AG04449 (cell line): ENCODE data around the gene SMG6.
"Not testable (repeated sequence)": the region's sequence is repeated elsewhere in the genome, so short reads cannot be mapped to it uniquely, and the experiment has no call there.

Experiments used
- CTCF ChIA-PET: fragments of 350-600 bp; formaldehyde crosslinking; extraction: SDS; loops from one replicate; lab custom pipeline; 2021; ENCODE audit warnings: antibody characterized with exemption; lab: Yijun Ruan, JAX
- POLR2A ChIA-PET: fragments of 400-600, 350-600 bp; formaldehyde crosslinking; extraction: SDS; loops from one replicate; lab custom pipeline; 2020; ENCODE audit warnings: antibody characterized with exemption, inconsistent platforms; lab: Yijun Ruan, JAX
- DNase-seq: peaks from one replicate; pipeline ENCODE4 v3.0.0-alpha.2; 2010; ENCODE audit warnings: low read depth, low spot score
- H3K4me3 ChIP-seq: 2 replicates; pipeline ENCODE4 v1.5.1; 2011; ENCODE audit warnings: low read depth, mild to moderate bottlenecking, control low read depth, low read length
- TF ChIP-seq, protein P1 (sequence below): IDR thresholded peaks from one replicate; pipeline ENCODE4 v1.5.1; 2011; ENCODE audit warnings: mild to moderate bottlenecking, moderate library complexity, low read length, control low read depth, inconsistent platforms; ENCODE audit not compliant: insufficient read depth; ENCODE audit errors: missing control alignments

Gene SMG6

DNA sequence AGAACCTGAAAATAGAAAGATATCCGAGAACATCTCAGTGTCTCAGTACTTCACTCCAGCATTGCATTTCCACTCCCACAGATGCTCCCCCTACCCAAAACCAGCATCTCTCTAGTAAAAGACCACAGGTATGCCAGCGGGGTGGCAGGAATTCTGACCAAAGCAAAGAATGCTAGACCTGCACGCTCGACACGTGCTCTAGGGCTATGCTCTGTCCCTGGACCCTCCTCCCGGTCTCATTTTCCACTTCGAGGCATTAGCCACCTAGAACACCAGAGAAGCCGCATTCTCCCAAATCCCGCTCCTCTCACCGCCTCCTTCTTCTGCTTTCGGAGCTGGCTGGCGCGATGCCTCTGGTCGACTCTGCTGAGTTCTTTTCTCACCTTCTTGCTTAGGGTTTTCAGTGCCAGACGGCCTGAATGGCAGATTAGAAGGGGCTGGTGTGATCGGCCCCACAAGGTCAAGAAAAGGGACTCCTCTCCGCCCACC lies 32.2 kb upstream of the SMG6 start:
- TF ChIP-seq, protein P1, sequence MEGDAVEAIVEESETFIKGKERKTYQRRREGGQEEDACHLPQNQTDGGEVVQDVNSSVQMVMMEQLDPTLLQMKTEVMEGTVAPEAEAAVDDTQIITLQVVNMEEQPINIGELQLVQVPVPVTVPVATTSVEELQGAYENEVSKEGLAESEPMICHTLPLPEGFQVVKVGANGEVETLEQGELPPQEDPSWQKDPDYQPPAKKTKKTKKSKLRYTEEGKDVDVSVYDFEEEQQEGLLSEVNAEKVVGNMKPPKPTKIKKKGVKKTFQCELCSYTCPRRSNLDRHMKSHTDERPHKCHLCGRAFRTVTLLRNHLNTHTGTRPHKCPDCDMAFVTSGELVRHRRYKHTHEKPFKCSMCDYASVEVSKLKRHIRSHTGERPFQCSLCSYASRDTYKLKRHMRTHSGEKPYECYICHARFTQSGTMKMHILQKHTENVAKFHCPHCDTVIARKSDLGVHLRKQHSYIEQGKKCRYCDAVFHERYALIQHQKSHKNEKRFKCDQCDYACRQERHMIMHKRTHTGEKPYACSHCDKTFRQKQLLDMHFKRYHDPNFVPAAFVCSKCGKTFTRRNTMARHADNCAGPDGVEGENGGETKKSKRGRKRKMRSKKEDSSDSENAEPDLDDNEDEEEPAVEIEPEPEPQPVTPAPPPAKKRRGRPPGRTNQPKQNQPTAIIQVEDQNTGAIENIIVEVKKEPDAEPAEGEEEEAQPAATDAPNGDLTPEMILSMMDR = no peak
- ChIA-PET CTCF (interaction anchor here (0.7 to 5.6 kb wide), 16 partner anchors 8 to 283 kb away, joined by 3 to 28 read pairs (median 5); no protein-coding TSS in a partner anchor), POLR2A (interaction anchor here (0.7 to 1.6 kb wide), 8 partner anchors 12 to 80 kb away, joined by 3 to 7 read pairs (median 4); partner anchors contain the start of genes SMG6 and SRR)
- DNase-seq = no peak
- H3K4me3 ChIP-seq = peak overlapping the region; percentile 93

DNA sequence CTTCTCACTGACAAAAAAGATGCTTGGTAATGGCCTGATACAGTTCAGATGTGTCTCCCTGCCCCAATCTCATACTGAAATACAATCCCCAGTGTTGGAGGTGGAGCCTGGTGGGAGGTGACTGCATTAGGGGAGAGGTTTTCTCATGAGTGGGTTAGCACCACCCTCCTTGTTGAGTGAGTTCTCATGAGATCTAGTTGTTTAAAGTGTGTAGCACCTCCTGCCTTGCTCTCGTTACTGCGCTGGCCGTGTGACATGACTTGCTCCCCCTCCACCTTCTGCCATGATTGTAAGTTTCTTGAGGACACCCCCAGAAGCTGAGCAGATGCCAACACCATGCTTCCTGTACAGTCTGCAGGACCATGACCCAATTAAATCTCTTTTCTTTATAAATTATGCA lies 27.7 kb upstream of the SMG6 start:
- CTCF ChIA-PET = interaction anchor here (0.7 to 1.8 kb wide), 5 partner anchors 8 to 85 kb away, joined by 3 to 5 read pairs (median 3); no protein-coding TSS in a partner anchor
- POLR2A ChIA-PET = no interaction called here
- no peak overlapping the region for H3K4me3 ChIP-seq
- DNase-seq = no peak
- TF ChIP-seq, protein P1 = no peak

DNA sequence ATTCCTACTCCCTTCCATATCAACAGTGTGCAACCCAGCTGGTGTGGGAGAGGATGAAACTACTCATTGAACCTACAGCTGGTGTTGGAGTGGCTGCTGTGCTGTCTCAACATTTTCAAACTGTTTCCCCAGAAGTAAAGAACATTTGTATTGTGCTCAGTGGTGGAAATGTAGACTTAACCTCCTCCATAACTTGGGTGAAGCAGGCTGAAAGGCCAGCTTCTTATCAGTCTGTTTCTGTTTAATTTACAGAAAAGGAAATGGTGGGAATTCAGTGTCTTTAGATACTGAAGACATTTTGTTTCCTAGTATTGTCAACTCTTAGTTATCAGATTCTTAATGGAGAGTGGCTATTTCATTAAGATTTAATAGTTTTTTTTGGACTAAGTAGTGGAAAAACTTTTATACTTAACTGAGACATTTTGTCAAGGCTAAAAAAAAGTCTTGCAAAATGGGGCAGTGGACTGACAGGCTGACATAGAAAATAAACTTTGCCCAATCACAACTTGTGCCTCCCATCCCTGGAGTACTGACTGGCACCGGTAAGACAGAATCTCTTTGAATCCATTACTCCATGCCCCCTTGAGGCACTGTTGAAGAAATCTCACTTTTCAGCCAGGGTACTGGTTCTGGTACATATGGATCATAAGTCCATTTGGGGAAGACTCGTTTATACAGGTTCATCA lies 20.2 kb upstream of the SMG6 start:
- ChIA-PET POLR2A (no interaction called here), CTCF (interaction anchor here (1.1 to 1.5 kb wide), 2 partner anchors 9 to 29 kb away, joined by 4 to 5 read pairs; no protein-coding TSS in a partner anchor)
- no peak overlapping the region for H3K4me3 ChIP-seq
- DNase-seq = no peak
- TF ChIP-seq, protein P1 = no peak

DNA sequence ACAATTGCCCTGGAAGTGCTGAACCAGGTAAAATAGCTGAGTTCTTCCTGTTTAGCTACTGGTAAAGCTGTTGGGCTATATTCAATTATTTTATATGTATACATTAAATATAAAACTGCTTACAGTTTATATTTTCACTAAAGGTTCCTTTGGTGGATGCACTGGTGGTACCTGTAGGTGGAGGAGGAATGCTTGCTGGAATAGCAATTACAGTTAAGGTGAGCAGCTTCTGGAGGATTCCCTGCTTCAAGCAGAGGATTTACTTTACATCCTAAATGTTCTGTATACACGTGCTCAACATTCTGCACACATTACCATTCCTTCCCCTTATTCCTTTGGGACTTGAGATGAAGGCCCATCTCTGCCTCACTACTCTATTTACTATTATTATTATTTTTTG lies 17.8 kb upstream of the SMG6 start:
- TF ChIP-seq, protein P1 = no peak
- POLR2A ChIA-PET = no interaction called here
- CTCF ChIA-PET = interaction anchor here (1.3 to 1.7 kb wide), 4 partner anchors 9 to 32 kb away, joined by 3 to 6 read pairs (median 4); partner anchors contain the start of gene TSR1
- no peak for DNase-seq
- no peak overlapping the region for H3K4me3 ChIP-seq

DNA sequence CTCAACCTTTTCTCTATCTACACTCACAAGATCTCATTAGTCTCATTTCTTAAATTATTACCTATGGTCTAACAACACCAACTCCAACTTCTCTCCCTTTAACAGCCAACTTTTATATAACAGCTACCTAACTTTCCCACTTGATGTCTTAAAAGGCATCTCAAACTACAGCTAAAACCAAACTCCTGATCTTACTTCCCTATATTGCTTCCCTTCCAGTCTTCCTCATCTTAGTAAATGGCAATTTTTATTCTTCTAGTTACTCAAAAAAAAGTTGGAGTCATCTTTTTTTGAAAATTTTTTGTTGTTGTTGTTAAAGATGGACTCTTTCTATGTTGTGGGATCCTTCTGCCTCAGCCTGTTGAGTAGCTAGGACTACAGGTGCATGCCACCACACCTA lies 15.5 kb upstream of the SMG6 start:
- ChIA-PET CTCF (interaction anchor here (1.2 kb wide), 1 partner anchor 17 kb away, joined by 3 read pairs; the partner anchor contains the start of gene TSR1), POLR2A (interaction anchor here (0.6 kb wide), 1 partner anchor 238 kb away, joined by 3 read pairs; no protein-coding TSS in a partner anchor)
- TF ChIP-seq, protein P1 = no peak
- DNase-seq = no peak
- no peak overlapping the region for H3K4me3 ChIP-seq

DNA sequence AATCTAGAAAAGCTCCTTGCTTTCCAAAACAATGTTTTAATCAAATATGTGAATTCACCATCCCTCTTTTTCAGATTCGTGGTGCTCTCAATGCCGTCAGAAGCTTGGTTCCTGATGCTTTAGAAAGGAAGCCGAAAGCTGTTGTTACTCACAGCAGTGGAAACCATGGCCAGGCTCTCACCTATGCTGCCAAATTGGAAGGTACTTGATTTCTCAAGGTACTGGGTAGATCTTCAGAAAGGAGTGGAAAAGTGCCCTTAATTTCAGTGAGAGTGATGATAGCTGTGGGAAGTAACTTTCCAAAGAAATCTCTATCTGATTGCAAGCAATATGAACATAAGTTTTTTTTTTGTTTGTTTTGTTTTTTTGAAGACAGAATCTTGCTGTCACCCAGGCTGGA lies 14.2 kb upstream of the SMG6 start:
- CTCF ChIA-PET = interaction anchor here (0.6 to 1.8 kb wide), 3 partner anchors 13 to 65 kb away, joined by 3 to 4 read pairs (median 3); partner anchors contain the start of gene TSR1
- TF ChIP-seq, protein P1 = no peak
- no peak for DNase-seq
- H3K4me3 ChIP-seq = no peak overlapping the region
- POLR2A ChIA-PET = interaction anchor here (0.7 to 0.9 kb wide), 3 partner anchors 11 to 1105 kb away, joined by 3 to 4 read pairs (median 4); no protein-coding TSS in a partner anchor

DNA sequence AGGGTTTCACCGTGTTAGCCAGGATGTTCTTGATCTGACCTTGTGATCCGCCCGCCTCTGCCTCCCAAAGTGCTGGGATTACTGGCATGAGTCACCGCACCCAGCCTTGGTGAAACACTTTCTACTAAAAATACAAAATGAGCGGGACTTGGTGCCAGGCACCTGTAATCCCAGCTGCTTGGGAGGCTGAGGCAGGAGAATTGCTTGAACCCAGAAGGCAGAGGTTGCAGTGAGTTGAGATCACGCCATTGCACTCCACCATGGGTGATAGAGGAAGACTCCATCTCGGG lies 13.3 kb upstream of the SMG6 start:
- not testable (repeated sequence) for H3K4me3 ChIP-seq, DNase-seq
- ChIA-PET CTCF (interaction anchor here (1.8 kb wide), 1 partner anchor 66 kb away, joined by 4 read pairs; no protein-coding TSS in a partner anchor), POLR2A (interaction anchor here (0.7 kb wide), 1 partner anchor 566 kb away, joined by 4 read pairs; no protein-coding TSS in a partner anchor)
